ENCODE measurements around the gene SDR42E1. TPM values are rescaled to one million over a fixed set of nuclear protein-coding genes. Genes with fewer than 3 reads are reported as not detected.

SDR42E1 gene
- total and polyA plus RNA-seq, 4 donors, result 1.9 to 6.5 (median 3.3) TPM

DNA sequence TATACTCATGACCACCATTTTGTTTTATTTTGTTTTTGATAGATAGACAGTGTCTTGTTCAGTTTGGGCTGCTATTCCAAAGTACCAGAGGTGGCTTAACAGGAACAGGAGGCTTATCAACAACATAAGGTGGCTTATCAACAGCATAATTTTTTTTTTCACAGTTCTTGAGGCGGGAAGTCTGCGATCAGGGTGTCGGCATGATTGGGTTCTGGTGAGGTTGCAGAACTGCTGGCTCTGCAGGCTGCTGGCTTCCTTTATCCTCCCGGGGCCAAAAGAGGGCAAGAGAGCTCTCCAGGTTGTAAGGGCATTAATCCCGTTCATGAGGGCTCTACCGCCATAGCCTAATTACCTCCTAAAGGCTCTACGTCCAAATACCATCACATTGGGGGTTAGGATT is 11.9 kb upstream of the SDR42E1 start:
- H3K9me3 ChIP-seq (ENCODE audit: control insufficient read depth in 4 of 4, low read length in 3 of 4), result no peaks in the 10 kb centered on the region
- TF ChIP-seq, protein P1, sequence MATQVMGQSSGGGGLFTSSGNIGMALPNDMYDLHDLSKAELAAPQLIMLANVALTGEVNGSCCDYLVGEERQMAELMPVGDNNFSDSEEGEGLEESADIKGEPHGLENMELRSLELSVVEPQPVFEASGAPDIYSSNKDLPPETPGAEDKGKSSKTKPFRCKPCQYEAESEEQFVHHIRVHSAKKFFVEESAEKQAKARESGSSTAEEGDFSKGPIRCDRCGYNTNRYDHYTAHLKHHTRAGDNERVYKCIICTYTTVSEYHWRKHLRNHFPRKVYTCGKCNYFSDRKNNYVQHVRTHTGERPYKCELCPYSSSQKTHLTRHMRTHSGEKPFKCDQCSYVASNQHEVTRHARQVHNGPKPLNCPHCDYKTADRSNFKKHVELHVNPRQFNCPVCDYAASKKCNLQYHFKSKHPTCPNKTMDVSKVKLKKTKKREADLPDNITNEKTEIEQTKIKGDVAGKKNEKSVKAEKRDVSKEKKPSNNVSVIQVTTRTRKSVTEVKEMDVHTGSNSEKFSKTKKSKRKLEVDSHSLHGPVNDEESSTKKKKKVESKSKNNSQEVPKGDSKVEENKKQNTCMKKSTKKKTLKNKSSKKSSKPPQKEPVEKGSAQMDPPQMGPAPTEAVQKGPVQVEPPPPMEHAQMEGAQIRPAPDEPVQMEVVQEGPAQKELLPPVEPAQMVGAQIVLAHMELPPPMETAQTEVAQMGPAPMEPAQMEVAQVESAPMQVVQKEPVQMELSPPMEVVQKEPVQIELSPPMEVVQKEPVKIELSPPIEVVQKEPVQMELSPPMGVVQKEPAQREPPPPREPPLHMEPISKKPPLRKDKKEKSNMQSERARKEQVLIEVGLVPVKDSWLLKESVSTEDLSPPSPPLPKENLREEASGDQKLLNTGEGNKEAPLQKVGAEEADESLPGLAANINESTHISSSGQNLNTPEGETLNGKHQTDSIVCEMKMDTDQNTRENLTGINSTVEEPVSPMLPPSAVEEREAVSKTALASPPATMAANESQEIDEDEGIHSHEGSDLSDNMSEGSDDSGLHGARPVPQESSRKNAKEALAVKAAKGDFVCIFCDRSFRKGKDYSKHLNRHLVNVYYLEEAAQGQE (IDR thresholded peaks at IDR 0.05), result no peak
- TF ChIP-seq, protein P2, sequence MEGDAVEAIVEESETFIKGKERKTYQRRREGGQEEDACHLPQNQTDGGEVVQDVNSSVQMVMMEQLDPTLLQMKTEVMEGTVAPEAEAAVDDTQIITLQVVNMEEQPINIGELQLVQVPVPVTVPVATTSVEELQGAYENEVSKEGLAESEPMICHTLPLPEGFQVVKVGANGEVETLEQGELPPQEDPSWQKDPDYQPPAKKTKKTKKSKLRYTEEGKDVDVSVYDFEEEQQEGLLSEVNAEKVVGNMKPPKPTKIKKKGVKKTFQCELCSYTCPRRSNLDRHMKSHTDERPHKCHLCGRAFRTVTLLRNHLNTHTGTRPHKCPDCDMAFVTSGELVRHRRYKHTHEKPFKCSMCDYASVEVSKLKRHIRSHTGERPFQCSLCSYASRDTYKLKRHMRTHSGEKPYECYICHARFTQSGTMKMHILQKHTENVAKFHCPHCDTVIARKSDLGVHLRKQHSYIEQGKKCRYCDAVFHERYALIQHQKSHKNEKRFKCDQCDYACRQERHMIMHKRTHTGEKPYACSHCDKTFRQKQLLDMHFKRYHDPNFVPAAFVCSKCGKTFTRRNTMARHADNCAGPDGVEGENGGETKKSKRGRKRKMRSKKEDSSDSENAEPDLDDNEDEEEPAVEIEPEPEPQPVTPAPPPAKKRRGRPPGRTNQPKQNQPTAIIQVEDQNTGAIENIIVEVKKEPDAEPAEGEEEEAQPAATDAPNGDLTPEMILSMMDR (IDR thresholded peaks at IDR 0.05; ENCODE audit: low read depth, low read length, missing input control), result no peak
- 83% methylated on average over 7 of the region's 7 CpGs for WGBS
- peaks cover 3 to 13% (median 12%) of the 10 kb centered on the region in 4 donors for H3K4me1 ChIP-seq (ENCODE audit: control insufficient read depth in 4 of 4, insufficient read depth in 4 of 4, low read length in 3 of 4)
- no peak overlapping the region for H3K9ac ChIP-seq (ENCODE audit: low read depth in 1 of 2, low read length in 2 of 2)
- no peak for DNase-seq (ENCODE audit: low spot score)
- H3K27ac ChIP-seq (ENCODE audit: low read depth in 1 of 2, low read length in 2 of 2), result no peak overlapping the region
- no peak overlapping the region for H3K4me3 ChIP-seq (ENCODE audit: low read depth in 1 of 3, low read length in 3 of 3)
- H3K27me3 ChIP-seq (ENCODE audit: control insufficient read depth in 4 of 4, insufficient read depth in 4 of 4, low read length in 3 of 4), result no peaks in the 10 kb centered on the region
- no peaks in the 10 kb centered on the region for H3K36me3 ChIP-seq (ENCODE audit: control insufficient read depth in 4 of 4, insufficient read depth in 3 of 4, low read depth in 1 of 4, low read length in 3 of 4)

- H3K27ac ChIP-seq (ENCODE audit: low read depth in 1 of 2, low read length in 2 of 2), result no peak overlapping the region
- no peak overlapping the region for H3K4me3 ChIP-seq (ENCODE audit: low read depth in 1 of 3, low read length in 3 of 3)
- no peak for TF ChIP-seq GABPA (IDR thresholded peaks at IDR 0.05 in 1 of 2, conservative IDR thresholded peaks at IDR 0.05 in 1 of 2)
- peaks cover 0 to 2% (median 0%) of the 10 kb centered on the region in 4 donors for H3K9me3 ChIP-seq (ENCODE audit: control insufficient read depth in 4 of 4, low read length in 3 of 4)
- no peak overlapping the region for H3K9ac ChIP-seq (ENCODE audit: low read depth in 1 of 2, low read length in 2 of 2)
- WGBS, result 87% methylated on average over 5 of the region's 5 CpGs
- no peaks in the 10 kb centered on the region for H3K27me3 ChIP-seq (ENCODE audit: control insufficient read depth in 4 of 4, insufficient read depth in 4 of 4, low read length in 3 of 4)
- peaks cover 0 to 8% (median 5%) of the 10 kb centered on the region in 4 donors for H3K4me1 ChIP-seq (ENCODE audit: control insufficient read depth in 4 of 4, insufficient read depth in 4 of 4, low read length in 3 of 4)
- no peaks in the 10 kb centered on the region for H3K36me3 ChIP-seq (ENCODE audit: control insufficient read depth in 4 of 4, insufficient read depth in 3 of 4, low read depth in 1 of 4, low read length in 3 of 4)
- no peak for DNase-seq (ENCODE audit: low spot score)
These were observed 8.8 kb upstream of the SDR42E1 start for GRCh38 chr16:82020051-82020450.

DNA sequence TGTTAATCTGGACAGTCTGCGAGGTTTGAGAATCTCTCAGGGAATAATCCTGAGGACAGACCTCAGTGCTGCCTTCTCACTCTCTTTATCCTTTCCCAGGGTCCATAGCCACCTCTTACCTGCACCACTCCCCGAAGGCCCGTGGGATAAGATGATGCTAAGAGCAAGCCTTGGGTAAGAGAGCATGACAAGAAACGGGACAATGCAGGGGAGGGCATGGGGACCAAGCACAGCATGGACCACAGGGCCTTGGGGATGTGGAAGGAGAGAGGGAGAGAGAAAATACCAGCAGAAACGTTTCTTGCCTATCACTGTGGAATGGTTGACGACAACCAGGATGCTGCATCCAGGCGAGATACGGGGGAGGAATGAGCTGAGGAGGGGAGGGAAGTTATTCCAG is 8.3 kb upstream of the SDR42E1 start:
- Histone ChIP-seq H3K4me1 (ENCODE audit: control insufficient read depth in 4 of 4, insufficient read depth in 4 of 4, low read length in 3 of 4) (peaks cover 0 to 8% (median 5%) of the 10 kb centered on the region in 4 donors), H3K27me3 (ENCODE audit: control insufficient read depth in 4 of 4, insufficient read depth in 4 of 4, low read length in 3 of 4) (no peaks in the 10 kb centered on the region), H3K9ac (ENCODE audit: low read depth in 1 of 2, low read length in 2 of 2) (no peak overlapping the region), H3K27ac (ENCODE audit: low read depth in 1 of 2, low read length in 2 of 2) (no peak overlapping the region), H3K4me3 (ENCODE audit: low read depth in 1 of 3, low read length in 3 of 3) (no peak overlapping the region), H3K36me3 (ENCODE audit: control insufficient read depth in 4 of 4, insufficient read depth in 3 of 4, low read depth in 1 of 4, low read length in 3 of 4) (no peaks in the 10 kb centered on the region), H3K9me3 (ENCODE audit: control insufficient read depth in 4 of 4, low read length in 3 of 4) (peaks cover 0 to 2% (median 1%) of the 10 kb centered on the region in 4 donors)
- TF ChIP-seq SP1 (IDR thresholded peaks at IDR 0.05), result no peak
- no peak for DNase-seq (ENCODE audit: low spot score)
- 70% methylated on average over 8 of the region's 8 CpGs for WGBS

- no peak overlapping the region for H3K9ac ChIP-seq (ENCODE audit: low read depth in 1 of 2, low read length in 2 of 2)
- no peaks in the 10 kb centered on the region for H3K27me3 ChIP-seq (ENCODE audit: control insufficient read depth in 4 of 4, insufficient read depth in 4 of 4, low read length in 3 of 4)
- H3K4me3 ChIP-seq (ENCODE audit: low read depth in 1 of 3, low read length in 3 of 3), result no peak overlapping the region
- H3K27ac ChIP-seq (ENCODE audit: low read depth in 1 of 2, low read length in 2 of 2), result no peak overlapping the region
- peaks cover 0 to 2% (median 1%) of the 10 kb centered on the region in 4 donors for H3K9me3 ChIP-seq (ENCODE audit: control insufficient read depth in 4 of 4, low read length in 3 of 4)
- no peak for DNase-seq (ENCODE audit: low spot score)
- H3K36me3 ChIP-seq (ENCODE audit: control insufficient read depth in 4 of 4, insufficient read depth in 3 of 4, low read depth in 1 of 4, low read length in 3 of 4), result no peaks in the 10 kb centered on the region
- 82% methylated on average over 6 of the region's 6 CpGs for WGBS
- peaks cover 0 to 8% (median 5%) of the 10 kb centered on the region in 4 donors for H3K4me1 ChIP-seq (ENCODE audit: control insufficient read depth in 4 of 4, insufficient read depth in 4 of 4, low read length in 3 of 4)
- TF ChIP-seq, protein P1 (IDR thresholded peaks at IDR 0.05), result no peak
- no peak for TF ChIP-seq ATF3 (IDR thresholded peaks at IDR 0.05)
- TF ChIP-seq NR2F2 (IDR thresholded peaks at IDR 0.05), result no peak
- TF ChIP-seq FOXA2 (IDR thresholded peaks at IDR 0.05), result no peak
- no peak for TF ChIP-seq EGR1 (IDR thresholded peaks at IDR 0.05; ENCODE audit: low read depth in 2 of 2)
- no peak for TF ChIP-seq RXRA (IDR thresholded peaks at IDR 0.05)
- no peak for TF ChIP-seq YY1 (IDR thresholded peaks at IDR 0.05)
These were observed 6.8 kb upstream of the SDR42E1 start for GRCh38 chr16:82017911-82018568.
